CD4-positive, CD25-positive, alpha-beta regulatory T cell (primary cell): Measurements from ENCODE around the gene WWC1. TPM values are rescaled to one million over a fixed set of nuclear protein-coding genes. Genes with fewer than 3 reads are reported as not detected.

Experiments
- ATAC-seq, 2 donors: fragments of 150-1000 bp; cut with Tn5 transposase; one replicate each; pipeline ENCODE4 v1.10.0; 2021; ENCODE audit warnings: low read depth in 2 of 2, moderate number of reproducible peaks in 2 of 2, moderate library complexity in 1 of 2
- DNase-seq, 3 donors: peaks; one replicate each; pipeline versions ENCODE4 v3.0.0 to v3.0.0-alpha.2; 2012 to 2022; ENCODE audit warnings: mixed read lengths in 1 of 3
- H3K27ac ChIP-seq: one replicate; pipeline ENCODE4 v1.7.0; 2013; ENCODE audit warnings: mild to moderate bottlenecking, low read length; ENCODE audit not compliant: insufficient read depth, poor library complexity, severe bottlenecking
- H3K27me3 ChIP-seq: one replicate; pipeline ENCODE4 v1.7.0; 2013; ENCODE audit warnings: low read length; ENCODE audit not compliant: control insufficient read depth, insufficient read depth
- H3K36me3 ChIP-seq: one replicate; pipeline ENCODE4 v1.7.0; 2013; ENCODE audit warnings: mild to moderate bottlenecking, low read length, moderate library complexity; ENCODE audit not compliant: control insufficient read depth, insufficient read depth
- H3K4me1 ChIP-seq: 2 replicates; pipeline ENCODE4 v1.7.0; 2013; ENCODE audit warnings: mild to moderate bottlenecking, low read length; ENCODE audit not compliant: insufficient read depth, control insufficient read depth, poor library complexity, severe bottlenecking
- H3K4me3 ChIP-seq: one replicate; pipeline ENCODE4 v1.7.0; 2013; ENCODE audit warnings: low read depth, mild to moderate bottlenecking, low read length, moderate library complexity
- H3K9me3 ChIP-seq, 2 experiments: 1 replicate in 1 of 2; 2 replicates in 1 of 2; pipeline ENCODE4 v1.7.0; 2013; ENCODE audit warnings: low read length in 2 of 2, mild to moderate bottlenecking in 1 of 2, moderate library complexity in 1 of 2; ENCODE audit not compliant: control insufficient read depth in 2 of 2
- H3K27ac Mint-ChIP-seq, 3 donors: one replicate each; pipeline ENCODE4 v1.8.0; 2020 to 2022; ENCODE audit warnings: mild to moderate bottlenecking in 3 of 3, mixed read lengths in 3 of 3, moderate library complexity in 2 of 3
- H3K27me3 Mint-ChIP-seq: one replicate; pipeline ENCODE4 v1.8.0; 2022; ENCODE audit warnings: mild to moderate bottlenecking, mixed read lengths
- H3K36me3 Mint-ChIP-seq: one replicate; pipeline ENCODE4 v1.8.0; 2020; ENCODE audit warnings: mixed read lengths
- H3K4me1 Mint-ChIP-seq, 4 donors: one replicate each; pipeline ENCODE4 v1.8.0; 2020 to 2022; ENCODE audit warnings: mixed read lengths in 4 of 4, mild to moderate bottlenecking in 1 of 4
- H3K4me3 Mint-ChIP-seq, 4 donors: one replicate each; pipeline ENCODE4 v1.8.0; 2020 to 2022; ENCODE audit warnings: mild to moderate bottlenecking in 4 of 4, mixed read lengths in 4 of 4, moderate library complexity in 3 of 4
- H3K9me3 Mint-ChIP-seq, 7 donors: one replicate each; pipeline ENCODE4 v1.8.0; 2020 to 2022; ENCODE audit warnings: mixed read lengths in 7 of 7, mild to moderate bottlenecking in 3 of 7, moderate library complexity in 2 of 7
- polyA plus RNA-seq, 4 donors: library from polyadenylated mRNA; unstranded; fragments of 300-500 nt; fragmentation: Illumina TruSeq; gene quantifications; one replicate each; pipeline ENCODE4 v1.2.3, GENCODE V29; 2021
- total RNA-seq: library from RNA; stranded (reverse); gene quantifications from one replicate; pipeline ENCODE4 v1.2.3, GENCODE V29; 2022

WWC1 gene
- total and polyA plus RNA-seq, 5 donors from 2014 or later: 0.07 to 1.5 (median 0.95) TPM; not detected in 1

GRCh38 chr5:168288349-168289245 is 2.8 kb upstream of the WWC1 start:
- peaks cover 15% of the 10 kb centered on the region for H3K4me1 ChIP-seq
- no peak overlapping the region for H3K27ac ChIP-seq
- ATAC-seq: no peak
- H3K4me3 ChIP-seq: no peak overlapping the region
- H3K27ac Mint-ChIP-seq: no peak overlapping the region
- H3K9me3 Mint-ChIP-seq: peaks cover 1 to 14% (median 5%) of the 10 kb centered on the region in 7 donors
- peaks cover 38% of the 10 kb centered on the region for H3K27me3 Mint-ChIP-seq
- DNase-seq: no peak
- peak overlapping the region in 2 of 4 donors; percentile 2 to 75 for H3K4me3 Mint-ChIP-seq
- no peaks in the 10 kb centered on the region for H3K36me3 Mint-ChIP-seq
- H3K9me3 ChIP-seq: peaks cover 2 to 10% of the 10 kb centered on the region in 2 experiments
- H3K4me1 Mint-ChIP-seq: peaks cover 5 to 20% (median 8%) of the 10 kb centered on the region in 4 donors
- H3K27me3 ChIP-seq: peaks cover 18% of the 10 kb centered on the region
- H3K36me3 ChIP-seq: no peaks in the 10 kb centered on the region

- peaks cover 15% of the 10 kb centered on the region for H3K4me1 ChIP-seq
- ATAC-seq: no peak
- Mint-ChIP-seq H3K27me3 (peaks cover 42% of the 10 kb centered on the region), H3K36me3 (no peaks in the 10 kb centered on the region), H3K27ac (peak overlapping the region in 1 of 3 donors; percentile 42), H3K4me1 (peaks cover 0 to 23% (median 8%) of the 10 kb centered on the region in 4 donors), H3K4me3 (peak overlapping the region; percentile 49 to 88 (median 81)), H3K9me3 (peaks cover 0 to 11% (median 0%) of the 10 kb centered on the region in 7 donors)
- no peaks in the 10 kb centered on the region for H3K36me3 ChIP-seq
- DNase-seq: no peak
- no peak overlapping the region for H3K4me3 ChIP-seq
- no peaks in the 10 kb centered on the region for H3K9me3 ChIP-seq
- H3K27ac ChIP-seq: no peak overlapping the region
- H3K27me3 ChIP-seq: peaks cover 14% of the 10 kb centered on the region
Observed at GRCh38 chr5:168290902-168291341, 523 bp upstream of the WWC1 start.

GRCh38 chr5:168291964-168292785 is 730 bp downstream of the WWC1 start:
- Histone ChIP-seq H3K36me3 (no peaks in the 10 kb centered on the region), H3K9me3 (no peaks in the 10 kb centered on the region), H3K4me3 (no peak overlapping the region), H3K4me1 (peaks cover 15% of the 10 kb centered on the region), H3K27ac (no peak overlapping the region), H3K27me3 (peaks cover 11% of the 10 kb centered on the region)
- Mint-ChIP-seq H3K4me1 (peaks cover 0 to 20% (median 8%) of the 10 kb centered on the region in 4 donors), H3K27ac (no peak overlapping the region), H3K4me3 (peak overlapping the region in 3 of 4 donors; percentile 46 to 58 (median 50)), H3K36me3 (no peaks in the 10 kb centered on the region), H3K27me3 (peaks cover 42% of the 10 kb centered on the region), H3K9me3 (peaks cover 0 to 9% (median 0%) of the 10 kb centered on the region in 7 donors)
- no peak for DNase-seq
- ATAC-seq: no peak

- H3K36me3 Mint-ChIP-seq: no peaks in the 10 kb centered on the region
- Histone ChIP-seq H3K36me3 (no peaks in the 10 kb centered on the region), H3K4me1 (peaks cover 15% of the 10 kb centered on the region), H3K9me3 (no peaks in the 10 kb centered on the region), H3K27ac (no peak overlapping the region), H3K27me3 (peaks cover 11% of the 10 kb centered on the region), H3K4me3 (no peak overlapping the region)
- H3K4me1 Mint-ChIP-seq: peaks cover 0 to 20% (median 8%) of the 10 kb centered on the region in 4 donors
- peaks cover 0 to 9% (median 0%) of the 10 kb centered on the region in 7 donors for H3K9me3 Mint-ChIP-seq
- H3K4me3 Mint-ChIP-seq: peak overlapping the region in 3 of 4 donors; percentile 50 to 58 (median 52)
- no peak for ATAC-seq
- peaks cover 46% of the 10 kb centered on the region for H3K27me3 Mint-ChIP-seq
- H3K27ac Mint-ChIP-seq: no peak overlapping the region
- DNase-seq: no peak
Observed at GRCh38 chr5:168292786-168293696, 1.6 kb downstream of the WWC1 start.

- H3K4me1 Mint-ChIP-seq: peaks cover 0 to 14% (median 3%) of the 10 kb centered on the region in 4 donors
- H3K4me3 Mint-ChIP-seq: peak overlapping the region in 1 of 4 donors; percentile 44
- Histone ChIP-seq H3K27me3 (peaks cover 11% of the 10 kb centered on the region), H3K4me1 (peaks cover 15% of the 10 kb centered on the region), H3K36me3 (no peaks in the 10 kb centered on the region), H3K9me3 (no peaks in the 10 kb centered on the region), H3K4me3 (no peak overlapping the region), H3K27ac (no peak overlapping the region)
- no peaks in the 10 kb centered on the region for H3K36me3 Mint-ChIP-seq
- H3K9me3 Mint-ChIP-seq: peaks cover 0 to 3% (median 0%) of the 10 kb centered on the region in 7 donors
- no peak for ATAC-seq
- no peak for DNase-seq
- no peak overlapping the region for H3K27ac Mint-ChIP-seq
- peaks cover 54% of the 10 kb centered on the region for H3K27me3 Mint-ChIP-seq
Observed at GRCh38 chr5:168295574-168296201, 4.2 kb downstream of the WWC1 start.

GRCh38 chr5:168296682-168297081 is 5.2 kb downstream of the WWC1 start:
- Mint-ChIP-seq H3K27me3 (peaks cover 50% of the 10 kb centered on the region), H3K36me3 (no peaks in the 10 kb centered on the region), H3K9me3 (peaks cover 0 to 3% (median 0%) of the 10 kb centered on the region in 7 donors), H3K4me1 (peaks cover 0 to 9% (median 3%) of the 10 kb centered on the region in 4 donors), H3K27ac (no peak overlapping the region), H3K4me3 (no peak overlapping the region)
- Histone ChIP-seq H3K4me3 (no peak overlapping the region), H3K9me3 (no peaks in the 10 kb centered on the region), H3K36me3 (no peaks in the 10 kb centered on the region), H3K4me1 (peaks cover 10% of the 10 kb centered on the region), H3K27me3 (peaks cover 11% of the 10 kb centered on the region), H3K27ac (no peak overlapping the region)
- DNase-seq (no peak), ATAC-seq (no peak)
